DMS79 treated with DMSO at 0.1 percent for 48 hours (cell line): ENCODE measurements around the gene SAE1.
A peak's percentile ranks its signal among the peaks of the same experiment; 100 is the strongest.

Experiments
- DNase-seq: peaks from one replicate; lab custom pipeline; 2025; lab: John Stamatoyannopoulos, UW

The SAE1 gene

GRCh38 chr19:47161876-47162489 is 31.3 kb downstream of the SAE1 start:
- no peak for DNase-seq

GRCh38 chr19:47168065-47168464 is 37.4 kb downstream of the SAE1 start:
- DNase-seq: no peak

- peak; percentile 4 for DNase-seq
Observed at GRCh38 chr19:47172666-47173455, 42.2 kb downstream of the SAE1 start.

- DNase-seq: no peak
Observed at GRCh38 chr19:47176071-47176626, 45.5 kb downstream of the SAE1 start.

- no peak for DNase-seq
Observed at GRCh38 chr19:47176627-47177090, 46.0 kb downstream of the SAE1 start.

- DNase-seq: no peak
Observed at GRCh38 chr19:47179653-47180310, 49.1 kb downstream of the SAE1 start.

- no peak for DNase-seq
Observed at GRCh38 chr19:47183601-47184000, 53.0 kb downstream of the SAE1 start.

GRCh38 chr19:47186446-47187334 is 56.1 kb downstream of the SAE1 start:
- no peak for DNase-seq

GRCh38 chr19:47187335-47187655 is 56.7 kb downstream of the SAE1 start:
- DNase-seq: no peak

- DNase-seq: no peak
Observed at GRCh38 chr19:47187797-47188196, 57.2 kb downstream of the SAE1 start.

- DNase-seq: no peak
Observed at GRCh38 chr19:47188507-47189033, 57.9 kb downstream of the SAE1 start.

GRCh38 chr19:47190167-47190727 is 59.6 kb downstream of the SAE1 start:
- DNase-seq: peak; percentile 76

- DNase-seq: no peak
Observed at GRCh38 chr19:47195434-47195833, 64.8 kb downstream of the SAE1 start.

GRCh38 chr19:47197141-47197540 is 66.5 kb downstream of the SAE1 start:
- no peak for DNase-seq

GRCh38 chr19:47200530-47200929 is 69.9 kb downstream of the SAE1 start:
- DNase-seq: no peak

GRCh38 chr19:47203254-47203653 is 72.6 kb downstream of the SAE1 start:
- DNase-seq: no peak

- no peak for DNase-seq
Observed at GRCh38 chr19:47209319-47210179, 78.9 kb downstream of the SAE1 start.

GRCh38 chr19:47210180-47210490 is 79.5 kb downstream of the SAE1 start:
- DNase-seq: no peak

- peak; percentile 59 for DNase-seq
Observed at GRCh38 chr19:47210689-47211316, 80.2 kb downstream of the SAE1 start.

- no peak for DNase-seq
Observed at GRCh38 chr19:47215581-47215980, 84.9 kb downstream of the SAE1 start.
